GM19463 (cell line): ENCODE data around the gene BIRC7.

Experiments used
- ATAC-seq: cut with Tn5 transposase; IDR thresholded peaks from one replicate; pipeline ENCODE4 v1.9.1; 2021; ENCODE audit warnings: mild to moderate bottlenecking, moderate library complexity; ENCODE audit not compliant: unreplicated experiment

Gene BIRC7

DNA sequence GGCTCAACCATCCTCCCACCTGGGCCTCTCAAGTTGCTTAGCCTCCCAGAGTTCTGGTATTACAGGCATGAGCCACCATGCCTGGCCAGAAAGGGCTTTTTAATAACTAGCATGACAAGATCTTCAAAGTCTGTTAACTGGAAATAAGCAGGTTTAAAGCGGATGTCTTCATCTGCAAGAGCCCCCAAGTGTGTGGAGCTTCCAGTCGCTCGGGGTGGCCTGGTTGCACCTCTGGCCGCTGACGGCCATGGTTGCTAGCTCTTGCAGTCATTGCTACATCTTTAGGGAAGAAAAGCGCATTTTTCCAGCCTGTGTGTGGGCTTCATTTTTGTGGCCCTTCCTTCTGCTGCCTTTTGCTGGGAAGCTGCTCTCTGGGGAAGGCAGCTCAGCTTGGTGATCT lies 44.7 kb downstream of the BIRC7 start:
- ATAC-seq, result no peak

DNA sequence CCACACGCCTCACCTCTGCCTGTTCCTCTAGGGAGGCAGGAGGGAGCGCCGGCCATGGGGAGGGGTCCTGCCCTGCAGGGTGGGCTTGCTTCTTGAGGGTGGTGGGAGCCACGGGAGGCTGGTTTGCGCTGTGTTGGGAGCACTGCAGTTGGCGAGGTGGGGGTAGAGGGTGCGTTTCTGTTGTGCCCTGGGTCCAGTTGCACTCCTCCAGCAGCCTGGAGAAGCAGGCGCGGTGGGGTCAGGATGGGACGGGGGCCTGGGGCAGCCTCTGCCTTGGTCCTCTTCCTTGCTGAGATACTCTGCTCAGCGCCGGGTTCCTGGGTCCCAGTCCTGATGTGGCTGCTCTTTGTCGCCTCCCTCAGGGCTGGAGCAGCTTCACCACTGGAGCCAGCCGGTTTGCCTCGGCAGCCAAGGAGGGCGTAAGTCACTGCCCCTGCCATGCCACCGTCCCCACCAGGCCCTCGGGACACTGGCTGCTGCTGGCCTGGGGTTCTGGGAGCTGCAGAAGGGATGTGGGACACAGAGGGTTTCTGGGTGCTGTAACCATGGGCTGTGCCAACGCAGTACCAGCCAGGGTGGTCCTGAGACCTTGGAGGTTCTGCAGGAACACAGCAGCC lies 45.3 kb downstream of the BIRC7 start:
- no peak for ATAC-seq

DNA sequence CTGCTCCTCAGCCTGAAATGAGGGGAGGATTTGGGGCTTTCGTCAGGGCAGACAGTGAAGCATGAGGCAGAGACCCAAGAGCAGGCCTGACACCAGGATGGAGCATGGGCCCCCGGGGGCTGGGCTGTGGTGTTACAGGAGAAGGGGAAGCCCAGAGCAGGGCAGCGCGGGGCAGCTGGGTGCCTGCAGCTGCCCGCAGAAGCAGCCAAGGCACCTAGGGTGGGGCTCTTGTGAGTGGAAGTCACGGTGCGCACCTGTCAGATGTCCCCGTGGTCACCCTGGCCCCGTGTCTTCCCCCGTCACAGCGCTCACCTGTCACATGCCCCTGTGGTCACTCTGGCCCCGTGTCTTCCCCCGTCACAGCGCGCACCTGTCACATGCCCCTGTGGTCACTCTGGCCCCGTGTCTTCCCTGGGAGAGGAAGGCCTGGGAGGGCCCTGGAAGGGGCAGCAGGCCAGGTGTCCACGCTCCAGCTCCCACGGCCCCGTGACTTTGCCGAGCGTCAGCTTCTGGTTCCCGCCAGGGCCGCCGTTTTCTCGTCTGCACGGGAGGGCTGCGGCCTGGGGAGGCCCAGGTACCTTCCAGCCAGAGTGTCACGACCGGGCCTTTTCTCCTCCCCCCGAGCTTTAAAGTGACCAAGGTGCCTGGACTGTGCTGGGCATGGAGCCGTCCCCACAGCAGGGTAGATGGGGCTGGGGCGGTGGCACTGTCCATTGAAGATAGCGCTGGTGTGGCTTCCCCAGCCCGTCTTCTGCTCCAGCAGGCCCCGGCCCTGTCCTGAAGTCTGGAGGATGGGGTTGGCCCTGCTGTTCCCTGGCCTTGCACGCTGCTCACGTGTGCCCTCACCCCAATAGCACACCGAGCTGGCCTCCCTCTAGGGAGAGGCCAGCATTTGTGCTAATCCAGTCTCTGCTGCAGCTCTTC lies 46.3 kb downstream of the BIRC7 start:
- ATAC-seq, result no peak

DNA sequence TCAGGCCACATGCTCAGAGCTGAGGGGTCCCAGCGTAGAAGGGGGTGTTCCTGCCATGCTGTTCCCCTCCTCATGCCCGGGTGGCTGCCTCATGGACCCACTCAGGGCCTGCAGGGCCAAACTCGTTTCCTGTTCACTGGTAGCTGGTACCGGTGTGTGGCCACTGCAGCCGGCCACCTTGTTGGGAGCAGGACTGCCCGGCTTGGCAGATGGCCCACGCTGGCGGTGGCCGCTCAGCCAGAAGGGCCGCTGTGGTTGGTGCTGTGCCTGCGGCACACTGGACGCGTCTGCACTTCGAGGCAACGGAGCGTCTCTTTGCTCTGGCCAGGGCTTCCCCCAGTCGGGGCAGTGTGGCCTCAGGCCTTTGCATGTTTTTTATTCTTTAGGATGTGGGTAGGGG lies 47.2 kb downstream of the BIRC7 start:
- ATAC-seq, result no peak

DNA sequence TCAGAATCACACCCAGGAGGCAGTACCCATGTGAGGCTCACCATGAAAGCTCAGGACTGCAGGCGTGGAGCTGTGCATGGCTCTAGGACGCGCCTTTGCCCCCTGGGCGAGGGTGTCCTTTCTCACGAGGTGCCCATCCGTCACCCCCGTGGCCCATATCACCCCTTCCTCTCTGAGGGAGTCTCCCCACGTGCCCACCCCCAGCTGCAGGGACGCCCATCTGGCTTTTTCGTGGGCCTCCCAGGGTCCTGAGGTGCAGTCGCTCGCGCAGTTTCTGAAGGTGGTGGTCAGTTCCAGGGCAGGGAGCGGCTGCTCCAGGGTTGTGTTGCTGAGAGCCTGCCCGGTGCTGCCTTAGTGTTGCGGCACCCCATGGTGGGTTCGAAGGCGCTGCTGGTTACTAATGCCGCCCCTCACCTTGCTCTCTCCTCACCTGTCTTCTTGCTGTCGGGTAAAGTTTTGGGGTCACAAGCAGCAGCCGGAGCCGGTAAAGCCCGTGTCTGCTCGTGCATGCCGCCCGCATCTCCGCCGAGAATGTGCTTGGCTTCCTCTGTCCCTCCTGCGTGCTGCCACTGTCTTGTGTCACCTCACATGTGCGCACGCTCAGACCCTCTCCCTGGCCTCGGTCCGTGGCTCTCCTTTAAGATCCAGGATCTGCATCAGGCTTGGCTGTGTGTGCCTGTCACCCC lies 47.8 kb downstream of the BIRC7 start:
- no peak for ATAC-seq

DNA sequence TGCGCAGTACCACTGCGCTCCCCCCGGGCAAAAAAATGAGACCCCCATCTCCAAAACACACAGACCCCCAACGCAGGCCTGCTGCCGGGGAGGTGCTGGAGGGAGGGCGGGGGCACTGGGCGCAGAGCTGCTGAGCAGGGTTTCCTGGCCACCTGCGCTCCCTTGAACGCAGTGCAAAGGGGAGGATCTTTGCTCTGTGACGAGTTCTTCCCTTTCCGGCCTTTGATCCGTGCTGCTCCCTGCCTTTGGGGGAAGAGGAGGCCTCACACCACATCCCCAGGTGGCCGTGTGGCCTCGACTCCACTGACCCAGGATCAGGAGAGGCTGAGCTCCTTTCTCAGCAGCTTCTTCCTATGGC lies 48.4 kb downstream of the BIRC7 start:
- no peak for ATAC-seq

DNA sequence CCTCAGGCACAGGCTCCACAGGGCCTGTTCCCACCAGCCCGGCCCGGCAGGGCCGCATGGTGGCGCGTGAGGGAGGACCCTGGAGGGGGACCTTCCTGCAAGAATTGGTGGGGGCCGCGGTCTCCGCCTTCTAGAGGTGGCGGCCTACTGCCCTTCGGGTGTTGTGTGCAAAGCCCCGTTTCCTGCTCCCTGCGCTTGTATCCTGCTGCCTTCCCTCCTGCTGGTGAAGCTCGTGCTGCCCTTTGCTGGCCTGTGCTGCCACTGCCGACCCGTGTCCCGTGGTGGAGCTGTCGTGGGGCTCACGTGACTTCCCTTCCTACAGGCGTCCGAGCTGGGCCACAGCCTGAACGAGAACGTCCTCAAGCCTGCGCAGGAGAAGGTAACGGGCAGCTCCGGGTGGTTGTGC lies 48.8 kb downstream of the BIRC7 start:
- no peak for ATAC-seq

DNA sequence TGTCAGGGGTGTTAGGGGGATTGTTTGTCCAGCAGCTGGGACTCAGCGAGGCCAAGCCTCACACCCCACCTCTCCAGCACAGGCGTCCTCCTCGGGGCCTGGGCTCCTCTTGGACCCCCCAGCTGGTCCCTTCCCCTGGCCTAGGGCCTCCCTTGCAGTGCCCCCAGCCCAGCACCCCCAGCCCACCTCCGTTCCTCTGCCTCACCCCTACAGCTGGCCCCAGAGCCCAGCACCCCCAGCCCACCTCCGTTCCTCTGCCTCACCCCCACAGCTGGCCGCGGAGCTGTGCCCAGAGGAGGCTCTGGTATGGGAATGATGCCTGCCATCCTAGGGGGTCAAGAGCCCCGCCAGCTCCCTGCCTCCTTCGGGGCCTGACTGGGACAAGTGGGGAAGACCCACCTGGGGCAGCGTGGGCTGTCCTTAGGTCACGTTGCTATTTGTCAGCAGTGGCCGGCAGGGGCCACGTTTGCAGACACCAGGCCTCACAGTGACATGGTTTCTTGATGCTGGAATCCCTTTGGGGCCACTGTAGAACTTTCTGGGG lies 49.3 kb downstream of the BIRC7 start:
- ATAC-seq, result no peak

DNA sequence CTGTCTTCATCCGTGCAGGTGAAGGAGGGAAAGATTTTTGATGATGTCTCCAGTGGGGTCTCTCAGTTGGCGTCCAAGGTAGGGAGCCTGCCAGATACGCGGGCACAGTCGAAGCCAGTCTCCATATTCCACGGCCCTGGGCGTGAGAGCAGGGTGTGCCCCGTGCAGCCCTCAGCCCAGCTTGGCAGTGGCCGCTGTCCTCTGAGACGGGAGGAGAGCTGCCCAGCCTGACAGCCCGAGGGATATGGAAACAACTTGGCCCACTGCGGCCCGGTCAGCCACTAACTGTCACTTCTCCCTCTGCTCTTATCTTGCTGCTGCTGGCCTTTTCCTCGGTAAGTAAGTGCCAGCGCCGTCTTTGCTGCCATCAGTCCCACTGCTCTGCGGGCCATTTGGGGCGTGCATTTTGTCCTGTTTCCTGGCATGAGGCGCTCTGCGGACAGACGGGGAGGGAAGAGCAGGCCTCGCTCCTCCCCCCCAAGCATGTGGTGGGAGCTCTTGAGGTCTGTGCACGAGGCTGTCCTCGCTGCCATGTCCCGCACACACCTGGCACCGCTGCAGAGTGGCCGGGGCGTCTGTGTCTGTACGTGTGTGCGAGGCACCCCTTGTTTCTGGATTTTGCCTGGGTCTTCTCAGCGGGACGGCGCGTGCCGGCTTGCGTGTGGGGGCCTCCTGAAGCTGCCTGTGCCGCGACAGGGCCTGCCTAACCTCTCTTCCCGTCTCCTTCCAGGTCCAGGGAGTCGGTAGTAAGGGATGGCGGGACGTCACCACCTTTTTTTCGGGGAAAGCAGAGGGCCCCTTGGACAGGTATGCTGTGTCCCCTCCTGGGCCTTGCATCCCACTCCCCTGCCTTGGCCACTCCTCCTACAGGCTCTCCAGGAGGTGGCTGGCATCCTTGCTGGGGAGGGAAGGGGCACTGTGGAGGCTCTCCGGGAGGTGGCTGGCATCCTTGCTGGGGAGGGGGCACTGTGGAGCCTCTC lies 50.2 kb downstream of the BIRC7 start:
- no peak for ATAC-seq

DNA sequence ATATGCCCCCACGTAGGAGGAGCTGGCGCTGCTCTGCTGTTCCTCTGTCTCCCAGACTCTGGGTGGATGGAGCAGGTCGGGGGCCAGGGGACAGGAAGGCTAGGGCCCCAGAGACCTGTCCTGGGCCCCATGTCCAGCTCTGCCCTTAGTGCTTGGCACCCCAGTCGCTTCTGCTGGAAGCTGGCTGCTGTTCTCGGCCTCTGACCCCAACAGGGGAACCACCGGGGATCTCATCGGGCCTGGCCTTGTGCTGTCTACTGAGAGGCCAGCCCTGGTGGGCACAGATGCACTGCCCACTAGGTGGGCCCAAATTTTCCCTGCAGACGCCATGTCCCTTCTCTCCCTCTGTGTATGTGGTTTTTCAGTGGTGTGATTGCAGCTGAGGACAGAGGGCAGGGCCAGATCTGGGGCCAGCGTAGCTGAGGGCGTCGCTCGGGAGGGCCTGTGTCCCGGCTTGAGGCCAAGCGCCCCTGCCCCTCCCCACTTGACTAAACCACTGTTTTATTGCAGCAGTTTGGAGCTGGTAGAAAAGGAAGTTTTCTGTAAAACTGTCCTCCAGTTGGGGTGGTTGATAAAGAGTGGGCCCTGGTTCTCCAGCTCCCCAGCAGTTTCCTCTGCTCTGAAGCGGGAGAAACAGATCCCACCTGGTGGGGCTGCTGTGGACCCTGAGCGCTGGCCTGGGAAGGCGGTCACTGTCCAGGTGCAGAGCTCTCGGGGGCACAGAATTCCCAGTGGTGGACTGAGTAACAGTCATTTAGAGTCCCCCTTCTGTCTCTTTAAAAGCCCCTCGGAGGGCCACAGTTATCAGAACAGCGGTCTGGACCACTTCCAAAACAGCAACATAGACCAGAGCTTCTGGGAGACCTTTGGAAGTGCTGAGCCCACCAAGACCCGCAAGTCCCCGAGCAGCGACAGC lies 51.3 kb downstream of the BIRC7 start:
- no peak for ATAC-seq

DNA sequence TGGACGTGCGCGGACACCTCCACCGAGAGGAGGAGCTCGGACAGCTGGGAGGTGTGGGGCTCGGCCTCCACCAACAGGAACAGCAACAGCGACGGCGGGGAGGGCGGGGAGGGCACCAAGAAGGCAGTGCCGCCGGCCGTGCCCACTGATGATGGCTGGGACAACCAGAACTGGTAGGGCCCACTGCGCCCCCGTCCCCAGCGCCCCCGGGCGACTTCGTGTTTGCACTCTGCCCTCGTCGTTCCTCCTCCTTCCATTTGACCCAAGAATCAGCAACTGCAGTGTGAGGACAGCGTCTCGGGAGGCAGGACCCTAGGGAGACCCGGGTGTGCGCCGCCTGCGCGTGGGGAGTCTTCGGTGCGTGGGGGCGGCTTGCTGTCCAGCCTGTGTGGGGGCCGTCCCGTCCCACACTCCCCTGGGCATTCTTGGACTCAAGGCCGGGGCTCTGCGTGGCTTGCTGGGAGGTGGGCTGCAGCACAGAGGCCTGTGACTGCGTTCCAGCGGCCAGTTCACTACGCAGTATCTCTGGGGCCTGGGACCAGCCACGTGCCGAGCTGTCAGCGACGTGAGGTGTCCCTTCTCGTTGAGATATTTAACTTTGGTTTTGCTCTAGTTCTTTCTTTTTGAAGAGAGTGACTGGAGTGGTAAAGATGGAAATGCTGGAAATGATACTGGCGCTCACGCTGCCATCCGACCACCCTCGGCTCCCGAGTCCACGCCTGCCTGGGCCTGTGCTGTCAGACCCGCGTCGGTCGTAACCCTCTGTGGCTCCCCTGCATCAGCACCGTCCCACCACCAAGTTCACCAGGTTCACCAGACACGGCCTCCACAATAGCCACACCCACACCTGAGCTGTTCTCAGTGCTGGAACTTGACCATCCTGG lies 52.2 kb downstream of the BIRC7 start:
- ATAC-seq, result no peak

DNA sequence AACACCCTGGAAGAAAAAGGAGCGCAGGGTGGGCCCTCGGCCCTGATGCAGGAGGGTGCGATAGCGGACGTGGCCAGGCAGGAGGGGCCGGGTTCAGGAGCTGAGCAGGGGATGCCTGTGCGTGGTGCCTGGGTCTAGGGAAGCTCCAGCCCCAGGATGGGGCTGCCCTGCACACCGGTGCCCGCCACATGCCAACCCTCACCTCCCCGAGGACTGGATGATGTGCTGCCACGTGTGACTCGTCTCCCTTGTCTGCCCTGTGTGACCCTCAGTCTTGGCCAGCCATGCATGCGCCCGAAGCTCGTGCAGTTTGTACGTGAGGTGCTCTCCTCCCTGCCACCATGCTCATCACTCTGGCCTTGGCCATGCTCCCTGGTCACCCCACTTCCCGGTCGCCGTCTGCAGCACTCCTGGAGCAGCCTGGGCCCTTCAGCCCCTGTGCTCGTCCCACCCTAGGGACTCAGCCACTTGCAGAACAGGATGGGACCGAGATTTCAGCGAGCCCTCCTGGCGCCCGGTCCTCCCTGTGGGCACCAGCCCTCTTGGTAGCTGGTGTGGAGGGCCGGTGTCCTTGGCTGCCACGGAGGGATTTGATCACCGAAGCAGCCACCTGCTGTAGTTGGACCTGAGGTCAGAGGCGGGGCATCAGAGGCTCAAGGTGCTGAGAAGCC lies 53.0 kb downstream of the BIRC7 start:
- no peak for ATAC-seq

DNA sequence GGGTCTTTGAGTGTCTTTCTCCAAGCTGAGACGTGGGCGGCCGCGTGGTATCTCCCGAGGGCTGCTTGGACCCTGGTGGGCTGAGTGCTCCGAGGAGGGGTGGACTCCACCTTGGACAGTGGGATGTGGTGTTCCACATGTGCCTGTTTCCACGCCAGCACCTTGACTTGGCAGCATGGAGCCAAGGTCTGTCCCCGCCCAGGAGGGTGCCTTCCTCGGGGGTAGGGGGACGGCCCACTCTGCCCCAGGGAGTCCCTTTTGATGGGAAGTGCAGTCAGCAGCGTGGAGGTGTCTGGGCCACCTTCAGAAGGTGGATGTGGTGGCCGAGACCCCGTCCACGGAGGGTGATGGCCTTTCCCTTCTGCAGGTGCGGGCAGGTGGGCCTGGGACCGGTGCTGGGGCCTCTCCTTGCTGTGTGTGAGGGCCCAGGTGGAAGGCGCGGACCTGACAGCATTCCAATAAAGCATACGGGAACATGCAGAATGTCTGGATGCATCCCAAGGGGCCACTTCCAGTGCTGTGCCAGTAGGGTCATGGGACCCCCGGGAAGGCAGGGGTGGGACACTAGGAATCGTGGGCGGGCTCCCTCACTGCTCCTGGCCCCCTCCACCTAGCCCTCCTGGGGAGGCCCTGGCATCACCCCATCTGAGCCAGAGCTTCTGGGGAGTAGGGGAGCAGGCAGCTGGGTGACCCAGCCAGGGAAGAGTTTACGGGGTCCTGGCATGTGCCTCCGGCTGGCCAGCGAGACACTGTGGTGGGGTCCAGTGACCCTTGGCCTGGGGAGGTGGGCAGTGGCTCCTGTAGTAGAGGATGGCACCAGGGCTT lies 53.8 kb downstream of the BIRC7 start:
- ATAC-seq, result no peak
